Head of caudate nucleus (tissue), 42 donors: ENCODE data around the gene MADD.
A peak's percentile ranks its signal among the peaks of the same experiment; 100 is the strongest.

Source experiments
- DNase-seq, 42 donors: peaks; one replicate each; pipeline versions ENCODE4 v3.0.0 to v3.0.0-alpha.2; 2020 to 2021; ENCODE audit warnings: mixed read lengths in 7 of 42
- intact Hi-C: fragments of 100-400 bp; cut with DNase I; formaldehyde crosslinking; loops from one replicate; pipeline ENCODE4 v1.15.0; 2022

Gene MADD

GRCh38 chr11:47248664-47249377, 21.1 kb upstream of the MADD start, which contains the start of gene ACP2:
Gene ACP2 (minus strand): TSS chr11:47248814. CDS start chr11:47248789, 25 bp downstream.
- intact Hi-C loops, result loop anchor here (2.0 kb wide), 1 partner anchor 20 kb away; no protein-coding TSS in a partner anchor
- DNase-seq, result peak; percentile 87 to 97 (median 92)

GRCh38 chr11:47249378-47249715, 20.6 kb upstream of the MADD start:
- no peak for DNase-seq
- intact Hi-C loops, result loop anchor here (2.0 kb wide), 1 partner anchor 19 kb away; no protein-coding TSS in a partner anchor

GRCh38 chr11:47251751-47252150, 18.2 kb upstream of the MADD start:
- peak in 4 of 42 donors; percentile 24 to 57 (median 48) for DNase-seq
- intact Hi-C loops, result no loop called here

GRCh38 chr11:47253660-47254059, 16.3 kb upstream of the MADD start:
- DNase-seq, result no peak
- intact Hi-C loops, result no loop called here

- intact Hi-C loops, result no loop called here
- DNase-seq, result peak in 5 of 42 donors; percentile 21 to 61 (median 48)
Observed at GRCh38 chr11:47254386-47254785, 15.5 kb upstream of the MADD start.

- DNase-seq, result no peak
- intact Hi-C loops, result no loop called here
Observed at GRCh38 chr11:47256374-47256773, 13.6 kb upstream of the MADD start.

GRCh38 chr11:47257177-47257516, 12.8 kb upstream of the MADD start:
- intact Hi-C loops, result no loop called here
- DNase-seq, result no peak

GRCh38 chr11:47257517-47258316, 12.2 kb upstream of the MADD start, which contains the start of gene NR1H3:
Gene NR1H3 (plus strand): TSS chr11:47257996. CDS start chr11:47259217, 1,221 bp downstream.
- intact Hi-C loops, result no loop called here
- DNase-seq, result peak in 28 of 42 donors; percentile 18 to 66 (median 38)

GRCh38 chr11:47258317-47258902, 11.5 kb upstream of the MADD start:
- intact Hi-C loops, result no loop called here
- no peak for DNase-seq

GRCh38 chr11:47259232-47259977, 10.5 kb upstream of the MADD start:
- intact Hi-C loops, result no loop called here
- peak in 17 of 42 donors; percentile 24 to 70 (median 38) for DNase-seq

- DNase-seq, result no peak
- intact Hi-C loops, result no loop called here
Observed at GRCh38 chr11:47260366-47260765, 9.6 kb upstream of the MADD start.

- intact Hi-C loops, result no loop called here
- no peak for DNase-seq
Observed at GRCh38 chr11:47261291-47261800, 8.6 kb upstream of the MADD start.

- DNase-seq, result no peak
- intact Hi-C loops, result no loop called here
Observed at GRCh38 chr11:47264119-47264518, 5.8 kb upstream of the MADD start.

GRCh38 chr11:47264521-47264920, 5.4 kb upstream of the MADD start:
- intact Hi-C loops, result no loop called here
- DNase-seq, result no peak

GRCh38 chr11:47267876-47268275, 2.1 kb upstream of the MADD start:
- intact Hi-C loops, result loop anchor here (2.0 kb wide), 2 partner anchors 19 to 91 kb away; partner anchors contain the start of genes ACP2 and ARFGAP2
- no peak for DNase-seq

GRCh38 chr11:47268448-47269001, 1.4 kb upstream of the MADD start:
- DNase-seq, result peak in 1 of 42 donors; percentile 14
- intact Hi-C loops, result loop anchor here (2.0 kb wide), 2 partner anchors 20 to 92 kb away; partner anchors contain the start of genes ACP2 and ARFGAP2

- peak; percentile 73 to 95 (median 88) for DNase-seq
- intact Hi-C loops, result loop anchor here (2.0 kb wide), 2 partner anchors 20 to 92 kb away; partner anchors contain the start of genes ACP2 and ARFGAP2
Observed at GRCh38 chr11:47269002-47269828, 718 bp upstream of the MADD start.
